ENCODE data around the gene RUNX2.

The RUNX2 gene

DNA sequence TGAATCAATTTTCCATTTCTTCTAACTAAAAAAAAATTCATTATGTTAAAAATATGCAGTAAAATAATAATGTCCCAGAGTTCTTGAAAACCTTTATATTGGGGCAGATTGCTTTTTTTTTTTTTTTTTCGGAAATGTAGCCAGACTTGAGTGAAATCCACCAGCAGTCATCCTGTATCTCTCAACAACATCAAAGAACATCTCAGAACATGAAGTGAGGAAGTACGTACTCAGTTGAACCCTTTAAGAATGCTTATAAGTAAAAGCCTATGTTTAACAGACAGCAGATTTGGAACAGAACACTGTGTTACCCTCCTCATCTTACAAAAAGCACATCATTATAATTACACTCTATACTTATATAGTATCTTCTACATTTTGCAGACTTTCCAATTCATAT is 100.6 kb downstream of the RUNX2 start:
- TF ChIP-seq, protein P1, sequence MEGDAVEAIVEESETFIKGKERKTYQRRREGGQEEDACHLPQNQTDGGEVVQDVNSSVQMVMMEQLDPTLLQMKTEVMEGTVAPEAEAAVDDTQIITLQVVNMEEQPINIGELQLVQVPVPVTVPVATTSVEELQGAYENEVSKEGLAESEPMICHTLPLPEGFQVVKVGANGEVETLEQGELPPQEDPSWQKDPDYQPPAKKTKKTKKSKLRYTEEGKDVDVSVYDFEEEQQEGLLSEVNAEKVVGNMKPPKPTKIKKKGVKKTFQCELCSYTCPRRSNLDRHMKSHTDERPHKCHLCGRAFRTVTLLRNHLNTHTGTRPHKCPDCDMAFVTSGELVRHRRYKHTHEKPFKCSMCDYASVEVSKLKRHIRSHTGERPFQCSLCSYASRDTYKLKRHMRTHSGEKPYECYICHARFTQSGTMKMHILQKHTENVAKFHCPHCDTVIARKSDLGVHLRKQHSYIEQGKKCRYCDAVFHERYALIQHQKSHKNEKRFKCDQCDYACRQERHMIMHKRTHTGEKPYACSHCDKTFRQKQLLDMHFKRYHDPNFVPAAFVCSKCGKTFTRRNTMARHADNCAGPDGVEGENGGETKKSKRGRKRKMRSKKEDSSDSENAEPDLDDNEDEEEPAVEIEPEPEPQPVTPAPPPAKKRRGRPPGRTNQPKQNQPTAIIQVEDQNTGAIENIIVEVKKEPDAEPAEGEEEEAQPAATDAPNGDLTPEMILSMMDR (conservative IDR thresholded peaks at IDR 0.05; ENCODE audit: control insufficient read depth, insufficient read depth, low read depth, low read length): no peak
- DNase-seq (ENCODE audit: low read depth): no peak

DNA sequence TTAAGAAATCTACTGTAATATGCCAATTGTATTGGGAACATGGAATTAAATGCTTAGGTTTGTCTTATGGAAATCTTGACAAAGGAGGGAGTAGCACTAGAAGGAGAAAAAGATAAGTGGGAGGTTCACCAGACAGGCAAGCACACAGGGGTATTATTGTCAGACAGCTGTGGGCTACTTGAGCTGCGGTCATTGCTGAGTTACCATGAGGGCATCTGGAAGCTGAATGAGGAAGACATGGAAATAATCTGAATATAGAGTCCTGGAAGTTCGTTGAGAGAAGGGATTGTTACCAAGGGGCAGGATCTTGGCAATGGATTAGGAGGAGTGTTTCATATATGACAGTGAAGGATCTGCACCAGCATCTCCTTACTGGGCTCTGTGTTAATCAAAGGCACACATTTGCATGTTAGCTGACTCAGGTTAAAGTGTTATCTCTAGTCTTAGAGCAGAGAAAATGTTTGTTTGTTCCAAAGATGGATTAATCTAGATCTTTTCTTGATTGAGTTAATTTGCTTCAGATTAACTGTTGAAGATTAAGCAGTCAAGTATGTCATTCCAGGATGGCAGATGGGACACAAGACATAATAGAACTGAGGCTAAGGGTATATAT is 102.6 kb downstream of the RUNX2 start:
- no peak for DNase-seq (ENCODE audit: low read depth)
- TF ChIP-seq, protein P1 (conservative IDR thresholded peaks at IDR 0.05; ENCODE audit: control insufficient read depth, insufficient read depth, low read depth, low read length): no peak

More for the DNA sequence above, 100.6 kb downstream of the RUNX2 start:
- no peak overlapping the region for H3K4me3 ChIP-seq (ENCODE audit: control insufficient read depth, low read depth, low read length)

DNA sequence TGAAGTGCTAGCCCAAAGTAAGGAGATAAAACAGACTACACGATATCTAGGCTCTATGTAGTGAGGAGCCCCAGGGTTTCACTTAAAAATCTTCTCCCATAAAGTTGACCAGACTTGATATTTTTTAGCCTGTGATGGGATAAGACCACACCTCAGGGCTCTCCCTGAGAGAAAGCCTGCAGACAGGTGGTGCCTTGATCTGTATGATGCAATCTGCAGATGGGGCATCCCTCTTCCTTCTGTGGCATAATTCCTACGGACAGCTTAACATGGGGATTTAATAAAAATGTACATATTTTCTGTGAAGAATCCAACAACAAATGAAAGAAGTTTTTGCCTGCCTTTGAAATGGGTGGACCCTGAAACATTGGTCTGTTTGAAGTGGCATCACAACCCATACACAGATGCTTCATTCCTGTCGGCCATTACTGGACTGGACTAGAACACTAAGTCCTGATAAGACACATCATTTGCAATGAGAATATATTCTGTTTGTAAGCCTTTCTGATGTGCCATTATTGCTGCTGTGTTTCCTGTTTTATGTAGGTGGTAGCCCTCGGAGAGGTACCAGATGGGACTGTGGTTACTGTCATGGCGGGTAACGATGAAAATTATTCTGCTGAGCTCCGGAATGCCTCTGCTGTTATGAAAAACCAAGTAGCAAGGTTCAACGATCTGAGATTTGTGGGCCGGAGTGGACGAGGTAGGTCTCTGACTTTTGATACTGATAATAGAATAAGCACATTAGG is 103.4 kb downstream of the RUNX2 start:
- DNase-seq (ENCODE audit: low read depth): no peak
- TF ChIP-seq, protein P1 (conservative IDR thresholded peaks at IDR 0.05; ENCODE audit: control insufficient read depth, insufficient read depth, low read depth, low read length): no peak
- H3K4me3 ChIP-seq (ENCODE audit: control insufficient read depth, low read depth, low read length): no peak overlapping the region

More for the DNA sequence above, 102.6 kb downstream of the RUNX2 start:
- no peak overlapping the region for H3K4me3 ChIP-seq (ENCODE audit: control insufficient read depth, low read depth, low read length)

DNA sequence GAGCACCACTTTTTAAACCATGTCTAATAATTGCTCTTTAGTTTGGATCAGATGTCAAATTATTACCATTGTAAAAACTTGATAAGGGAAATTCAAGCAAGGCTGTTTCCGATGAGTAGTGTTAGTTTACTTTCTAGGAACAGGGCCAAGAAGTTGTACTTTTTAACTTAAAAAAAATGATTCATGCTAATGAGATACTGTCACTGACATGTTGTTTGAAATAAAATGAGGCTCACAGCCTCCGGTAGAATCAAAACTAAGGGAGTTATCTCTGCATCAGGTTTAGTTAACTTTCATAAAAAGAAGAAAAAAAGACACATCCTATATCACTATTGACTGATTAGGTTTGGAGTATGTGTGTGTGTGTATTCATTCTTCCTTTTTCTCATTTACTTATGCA is 104.8 kb downstream of the RUNX2 start:
- no peak overlapping the region for H3K4me3 ChIP-seq (ENCODE audit: control insufficient read depth, low read depth, low read length)
- DNase-seq (ENCODE audit: low read depth): peak; percentile 82
- TF ChIP-seq, protein P1 (conservative IDR thresholded peaks at IDR 0.05; ENCODE audit: control insufficient read depth, insufficient read depth, low read depth, low read length): no peak

DNA sequence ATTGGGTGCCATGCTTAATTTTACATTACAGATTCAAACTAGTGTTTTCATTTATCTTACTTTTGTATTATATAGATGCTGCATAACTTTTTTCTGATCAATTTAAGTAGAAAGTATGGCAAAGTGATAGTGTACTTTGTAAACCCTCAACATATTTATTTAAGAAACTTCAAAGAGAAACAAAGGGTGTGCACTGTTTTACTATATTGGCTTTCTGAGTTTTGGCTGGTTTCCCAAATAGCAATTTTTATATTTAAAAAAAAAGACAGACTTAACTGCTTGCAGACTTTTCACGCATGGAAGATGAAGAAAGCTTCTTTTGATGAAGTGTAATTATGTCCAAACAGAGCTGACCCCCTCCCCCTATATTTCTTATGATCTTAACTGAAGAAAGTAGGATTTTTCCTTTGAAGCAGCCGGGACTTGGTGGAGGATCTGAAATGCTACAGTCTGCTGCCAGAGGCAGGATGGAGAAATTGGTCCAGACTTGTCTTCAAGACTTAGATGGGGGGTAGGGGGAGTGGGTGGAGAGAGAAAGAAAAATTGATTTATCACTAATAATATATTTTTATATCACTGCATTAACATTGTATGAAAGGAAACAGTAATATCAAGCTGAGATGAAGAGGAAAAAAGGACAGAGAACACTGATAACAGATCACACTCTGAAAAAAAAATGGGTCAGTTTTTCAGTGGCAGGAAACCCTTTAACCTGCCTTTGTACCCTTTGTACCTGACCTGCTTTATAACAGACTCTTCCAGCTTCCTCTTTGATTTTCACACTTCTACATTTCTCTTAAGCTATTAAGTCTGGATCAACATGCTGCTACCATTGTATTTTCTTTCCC is 105.6 kb downstream of the RUNX2 start:
- no peak overlapping the region for H3K4me3 ChIP-seq (ENCODE audit: control insufficient read depth, low read depth, low read length)
- TF ChIP-seq, protein P1 (conservative IDR thresholded peaks at IDR 0.05; ENCODE audit: control insufficient read depth, insufficient read depth, low read depth, low read length): no peak
- DNase-seq (ENCODE audit: low read depth): no peak

DNA sequence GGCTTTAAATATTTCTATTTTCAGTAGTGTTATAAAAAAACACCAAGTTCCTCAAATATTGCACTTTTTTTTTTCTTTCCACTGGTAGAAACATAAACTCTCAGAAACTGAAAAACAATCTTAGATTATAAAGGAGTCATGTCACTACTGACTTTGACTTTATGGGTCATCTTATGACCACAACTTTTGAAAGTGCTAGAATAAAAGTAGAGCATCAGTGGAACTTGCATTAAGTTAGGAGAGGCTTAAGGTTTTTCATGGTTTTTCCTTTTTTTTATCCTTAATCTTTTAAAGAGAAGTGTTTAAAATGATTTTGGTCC is 106.2 kb downstream of the RUNX2 start:
- TF ChIP-seq, protein P1 (conservative IDR thresholded peaks at IDR 0.05; ENCODE audit: control insufficient read depth, insufficient read depth, low read depth, low read length): no peak
- H3K4me3 ChIP-seq (ENCODE audit: control insufficient read depth, low read depth, low read length): no peak overlapping the region
- DNase-seq (ENCODE audit: low read depth): no peak
